H9 (cell line): ENCODE measurements around the gene TEX11. TPM values are rescaled to one million over a fixed set of nuclear protein-coding genes. Genes with fewer than 3 reads are reported as not detected.

Experiments
- DNase-seq: peaks from one replicate; pipeline ENCODE4 v3.0.0-alpha.2; 2017
- H2AFZ ChIP-seq: one replicate; pipeline ENCODE4 v1.6.1; 2013; ENCODE audit warnings: mild to moderate bottlenecking, low read length, control low read depth, moderate library complexity
- H2AK5ac ChIP-seq: 2 replicates; pipeline ENCODE4 v1.6.1; 2013; ENCODE audit warnings: low read length, control low read depth, mixed read lengths; ENCODE audit not compliant: insufficient read length
- H2BK120ac ChIP-seq: one replicate; pipeline ENCODE4 v1.6.1; 2013; ENCODE audit warnings: low read depth, mild to moderate bottlenecking, low read length, control low read depth, inconsistent platforms; ENCODE audit not compliant: poor library complexity, severe bottlenecking
- H2BK12ac ChIP-seq: 2 replicates; pipeline ENCODE4 v1.6.1; 2013; ENCODE audit warnings: low read length, control low read depth, mixed read lengths, low read depth; ENCODE audit not compliant: insufficient read length
- H2BK15ac ChIP-seq: 2 replicates; pipeline ENCODE4 v1.6.1; 2013; ENCODE audit warnings: low read depth, low read length, control low read depth
- H2BK20ac ChIP-seq: one replicate; pipeline ENCODE4 v1.6.1; 2013; ENCODE audit warnings: low read depth, mild to moderate bottlenecking, low read length, control low read depth, inconsistent platforms; ENCODE audit not compliant: poor library complexity, severe bottlenecking
- H2BK5ac ChIP-seq: 2 replicates; pipeline ENCODE4 v1.6.1; 2013; ENCODE audit warnings: low read length, control low read depth, mixed read lengths; ENCODE audit not compliant: insufficient read length
- H3K14ac ChIP-seq: 2 replicates; pipeline ENCODE4 v1.6.1; 2013; ENCODE audit warnings: low read length, control low read depth; ENCODE audit not compliant: insufficient read depth
- H3K18ac ChIP-seq: 2 replicates; pipeline ENCODE4 v1.6.1; 2013; ENCODE audit warnings: low read depth, mild to moderate bottlenecking, mixed read lengths, low read length, control low read depth; ENCODE audit not compliant: insufficient read length
- H3K23ac ChIP-seq: 2 replicates; pipeline ENCODE4 v1.6.1; 2013; ENCODE audit warnings: low read length, control low read depth, mixed read lengths, low read depth; ENCODE audit not compliant: insufficient read length
- H3K23me2 ChIP-seq: 2 replicates; pipeline ENCODE4 v1.6.1; 2013; ENCODE audit warnings: low read depth, mild to moderate bottlenecking, mixed read lengths, low read length, control low read depth; ENCODE audit not compliant: insufficient read length, poor library complexity, severe bottlenecking
- H3K27ac ChIP-seq: 2 replicates; pipeline ENCODE4 v1.5.1; 2013; ENCODE audit warnings: low read length, control low read depth, mixed read lengths, low read depth; ENCODE audit not compliant: insufficient read length
- H3K27me3 ChIP-seq: 2 replicates; pipeline ENCODE4 v1.6.1; 2013; ENCODE audit warnings: low read length, control low read depth, inconsistent platforms; ENCODE audit not compliant: insufficient read depth
- H3K4ac ChIP-seq: 2 replicates; pipeline ENCODE4 v1.6.1; 2013; ENCODE audit warnings: low read depth, mild to moderate bottlenecking, control low read depth, inconsistent platforms, low read length, moderate library complexity
- H3K4me1 ChIP-seq: 2 replicates; pipeline ENCODE4 v1.6.1; 2013; ENCODE audit warnings: low read length, control low read depth, inconsistent platforms; ENCODE audit not compliant: insufficient read depth
- H3K4me2 ChIP-seq: 2 replicates; pipeline ENCODE4 v1.6.1; 2013; ENCODE audit warnings: low read length, control low read depth, mixed read lengths; ENCODE audit not compliant: insufficient read length, insufficient read depth
- H3K56ac ChIP-seq: 2 replicates; pipeline ENCODE4 v1.6.1; 2013; ENCODE audit warnings: low read depth, mild to moderate bottlenecking, mixed read lengths, low read length, control low read depth; ENCODE audit not compliant: insufficient read length
- H3K79me1 ChIP-seq: 2 replicates; pipeline ENCODE4 v1.6.1; 2013; ENCODE audit warnings: low read depth, mild to moderate bottlenecking, moderate library complexity, low read length, control low read depth, inconsistent platforms; ENCODE audit not compliant: insufficient read depth, poor library complexity, severe bottlenecking
- H3K79me2 ChIP-seq: 2 replicates; pipeline ENCODE4 v1.6.1; 2013; ENCODE audit warnings: low read length, control low read depth, inconsistent platforms; ENCODE audit not compliant: insufficient read depth
- H3K9ac ChIP-seq: 2 replicates; pipeline ENCODE4 v1.6.1; 2013; ENCODE audit warnings: low read length, control low read depth, mixed read lengths; ENCODE audit not compliant: insufficient read length; ENCODE audit errors: extremely low read depth
- H3K9me3 ChIP-seq: one replicate; pipeline ENCODE4 v1.6.1; 2013; ENCODE audit warnings: low read depth, low read length, inconsistent platforms; ENCODE audit not compliant: control insufficient read depth
- H3T11ph ChIP-seq: one replicate; pipeline ENCODE4 v1.6.1; 2013; ENCODE audit warnings: mild to moderate bottlenecking, low read length, control low read depth, inconsistent platforms
- H4K20me1 ChIP-seq: one replicate; pipeline ENCODE4 v1.6.1; 2013; ENCODE audit not compliant: control insufficient read depth, insufficient read length, insufficient read depth
- H4K5ac ChIP-seq: 2 replicates; pipeline ENCODE4 v1.6.1; 2013; ENCODE audit warnings: low read depth, mild to moderate bottlenecking, mixed read lengths, low read length, control low read depth; ENCODE audit not compliant: insufficient read length
- H4K8ac ChIP-seq: replicated peaks from 2 replicates; pipeline ENCODE4 v1.6.1; 2013; ENCODE audit warnings: low read length, control low read depth, mixed read lengths, low read depth; ENCODE audit not compliant: insufficient read length
- H4K91ac ChIP-seq: 2 replicates; pipeline ENCODE4 v1.6.1; 2013; ENCODE audit warnings: low read depth, mild to moderate bottlenecking, moderate library complexity, mixed read lengths, low read length, control low read depth; ENCODE audit not compliant: insufficient read length
- H3K27ac Mint-ChIP-seq, 3 experiments: 2 replicates in 2 of 3; 3 replicates in 1 of 3; pipeline ENCODE4 v1.8.0; 2020 to 2021; ENCODE audit warnings: mixed read lengths in 3 of 3, mild to moderate bottlenecking in 1 of 3, moderate library complexity in 1 of 3
- H3K27me3 Mint-ChIP-seq: 2 replicates; pipeline ENCODE4 v1.8.0; 2021; ENCODE audit warnings: low read depth, mild to moderate bottlenecking, moderate library complexity, mixed read lengths
- H3K36me3 Mint-ChIP-seq, 3 experiments: 2 replicates in 2 of 3; 3 replicates in 1 of 3; pipeline ENCODE4 v1.8.0; 2020 to 2021; ENCODE audit warnings: low read depth in 3 of 3, mixed read lengths in 3 of 3; ENCODE audit not compliant: insufficient read depth in 1 of 3
- H3K4me1 Mint-ChIP-seq, 2 experiments: 2 replicates each; pipeline ENCODE4 v1.8.0; 2020; ENCODE audit warnings: mixed read lengths in 2 of 2
- H3K4me3 Mint-ChIP-seq, 2 experiments: 2 replicates in 1 of 2; 3 replicates in 1 of 2; pipeline ENCODE4 v1.8.0; 2020 to 2021; ENCODE audit warnings: mild to moderate bottlenecking in 2 of 2, mixed read lengths in 2 of 2, moderate library complexity in 1 of 2
- H3K9me3 Mint-ChIP-seq, 2 experiments: 2 replicates in 1 of 2; 3 replicates in 1 of 2; pipeline ENCODE4 v1.8.0; 2020; ENCODE audit warnings: mild to moderate bottlenecking in 2 of 2, mixed read lengths in 2 of 2, moderate library complexity in 1 of 2
- CTCF ChIP-seq: fragments of 200-600 bp; sonication (generic); conservative IDR thresholded peaks from 3 replicates; pipeline ENCODE4 v1.8.0; 2021; ENCODE audit warnings: antibody characterized with exemption, mild to moderate bottlenecking
- WGBS: extraction: QIAGEN DNeasy Blood & Tissue Kit; methylation state at CpG from one replicate; pipeline ENCODE4 v1.1.7; 2013; ENCODE audit warnings: missing lambda C conversion rate, low lambda C conversion rate, mixed read lengths; ENCODE audit not compliant: insufficient read length; ENCODE audit errors: extremely low coverage; 5-methylcytosine and 5-hydroxymethylcytosine counted together
- total RNA-seq: library from RNA; stranded (reverse); gene quantifications from 2 replicates; pipeline ENCODE4 v1.2.1, GENCODE V29; 2021

The TEX11 gene
- total RNA-seq, 1 experiment from 2014 or later, result 0.22 TPM

GRCh38 chrX:70480660-70481018 lies 427.9 kb downstream of the TEX11 start:
- Mint-ChIP-seq H3K27me3 (no peaks in the 10 kb centered on the region), H3K9me3 (peaks cover 61 to 69% of the 10 kb centered on the region in 2 experiments), H3K4me3 (no peak overlapping the region; a peak in 1 of 5 replicates), H3K27ac (peak overlapping the region in 1 of 3 experiments; percentile 10; a peak in 2 of 7 replicates), H3K4me1 (peaks cover 76 to 86% of the 10 kb centered on the region in 2 experiments), H3K36me3 (peaks cover 22 to 49% (median 33%) of the 10 kb centered on the region in 3 experiments)
- no peak overlapping the region for H2BK20ac ChIP-seq
- no peak overlapping the region for H3K9ac ChIP-seq
- no peak overlapping the region for H3K4ac ChIP-seq
- H4K91ac ChIP-seq, result no peak overlapping the region
- no peak overlapping the region for H3K4me2 ChIP-seq
- H3K79me2 ChIP-seq, result no peaks in the 10 kb centered on the region
- no peaks in the 10 kb centered on the region for H3K27me3 ChIP-seq
- no peak overlapping the region for H4K8ac ChIP-seq
- no peaks in the 10 kb centered on the region for H3K23me2 ChIP-seq
- no peak overlapping the region for H2BK15ac ChIP-seq
- no peak overlapping the region for H2BK12ac ChIP-seq
- H4K5ac ChIP-seq, result no peak overlapping the region
- H2BK120ac ChIP-seq, result no peak overlapping the region
- H2BK5ac ChIP-seq, result no peak overlapping the region
- H2AFZ ChIP-seq, result no peak overlapping the region
- H2AK5ac ChIP-seq, result no peak overlapping the region
- H3K14ac ChIP-seq, result no peak overlapping the region
- DNase-seq, result no peak
- H3K56ac ChIP-seq, result no peak overlapping the region
- no peak for TF ChIP-seq CTCF
- no peak overlapping the region for H3K27ac ChIP-seq
- H4K20me1 ChIP-seq, result no peaks in the 10 kb centered on the region
- peaks cover 6% of the 10 kb centered on the region for H3K79me1 ChIP-seq
- H3K18ac ChIP-seq, result no peak overlapping the region
- H3K4me1 ChIP-seq, result peaks cover 12% of the 10 kb centered on the region; the same call in 1 of the 2 replicates
- no CpG with 5 or more reads among the region's 9 CpGs for WGBS
- no peak overlapping the region for H3T11ph ChIP-seq
- H3K9me3 ChIP-seq, result peaks cover 34% of the 10 kb centered on the region
- no peak overlapping the region for H3K23ac ChIP-seq
